WTC11 (cell line): ENCODE results near the gene PPP2R5E.

Source experiments
- CREB1 ChIP-seq: sonication (generic); formaldehyde crosslinking; IDR thresholded peaks from 2 replicates; pipeline ENCODE4 v1.8.0; 2023; ENCODE audit warnings: mild to moderate bottlenecking, missing genetic modification reagents
- ZNF671 ChIP-seq: fragments of 250-450 bp; sonication (Bioruptor Pico); IDR thresholded peaks from 2 replicates; pipeline ENCODE4 v1.8.0; 2021; ENCODE audit warnings: mild to moderate bottlenecking
- TF ChIP-seq, protein P1 (sequence below): fragments of 200-600 bp; IDR thresholded peaks from 2 replicates; pipeline ENCODE4 v1.8.0; 2022; ENCODE audit warnings: antibody characterized with exemption

DNA sequence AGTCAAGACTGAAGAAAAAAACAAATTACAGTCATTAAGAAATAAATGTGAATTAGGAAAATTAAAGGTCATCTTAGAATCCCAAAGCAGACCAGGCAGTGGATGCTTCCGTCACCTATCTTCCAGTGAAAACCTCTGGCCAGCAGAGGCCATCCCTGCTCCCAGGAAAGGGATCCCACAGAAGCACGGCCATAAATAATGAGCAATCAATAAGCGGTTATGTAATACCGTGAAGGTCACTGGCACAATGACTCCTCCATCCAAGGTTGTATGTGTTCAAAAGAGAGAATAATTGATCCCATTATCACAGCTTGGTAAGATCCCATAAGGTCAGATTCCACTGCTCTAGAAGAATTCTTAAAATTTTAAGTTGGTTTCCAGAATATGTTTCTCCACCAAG, 85.7 kb downstream of the PPP2R5E start:
- TF ChIP-seq, protein P1, sequence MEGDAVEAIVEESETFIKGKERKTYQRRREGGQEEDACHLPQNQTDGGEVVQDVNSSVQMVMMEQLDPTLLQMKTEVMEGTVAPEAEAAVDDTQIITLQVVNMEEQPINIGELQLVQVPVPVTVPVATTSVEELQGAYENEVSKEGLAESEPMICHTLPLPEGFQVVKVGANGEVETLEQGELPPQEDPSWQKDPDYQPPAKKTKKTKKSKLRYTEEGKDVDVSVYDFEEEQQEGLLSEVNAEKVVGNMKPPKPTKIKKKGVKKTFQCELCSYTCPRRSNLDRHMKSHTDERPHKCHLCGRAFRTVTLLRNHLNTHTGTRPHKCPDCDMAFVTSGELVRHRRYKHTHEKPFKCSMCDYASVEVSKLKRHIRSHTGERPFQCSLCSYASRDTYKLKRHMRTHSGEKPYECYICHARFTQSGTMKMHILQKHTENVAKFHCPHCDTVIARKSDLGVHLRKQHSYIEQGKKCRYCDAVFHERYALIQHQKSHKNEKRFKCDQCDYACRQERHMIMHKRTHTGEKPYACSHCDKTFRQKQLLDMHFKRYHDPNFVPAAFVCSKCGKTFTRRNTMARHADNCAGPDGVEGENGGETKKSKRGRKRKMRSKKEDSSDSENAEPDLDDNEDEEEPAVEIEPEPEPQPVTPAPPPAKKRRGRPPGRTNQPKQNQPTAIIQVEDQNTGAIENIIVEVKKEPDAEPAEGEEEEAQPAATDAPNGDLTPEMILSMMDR: no peak
- TF ChIP-seq CREB1: no peak
- TF ChIP-seq ZNF671 (CRISPR knock-in tag): no peak
